Measurements from ENCODE around the gene SIGLEC1. TPM values are rescaled to one million over a fixed set of nuclear protein-coding genes. Genes with fewer than 3 reads are reported as not detected.

The SIGLEC1 gene
- total and polyA plus RNA-seq, 2 of the 4 experiments (the other 2 are of a cell fraction) = not detected

- Histone ChIP-seq H3K14ac (replicated peaks; ENCODE audit: low read depth, low read length) (no peak overlapping the region), H3K9ac (ENCODE audit: low read depth, low read length) (no peak overlapping the region), H3K4me3 (ENCODE audit: insufficient read depth, low read depth, low read length) (no peak overlapping the region), H4K20me1 (ENCODE audit: insufficient read depth, low read length) (no peaks in the 10 kb centered on the region), H2BK15ac (ENCODE audit: low read depth, low read length) (no peak overlapping the region), H2AK5ac (ENCODE audit: low read depth, low read length) (no peak overlapping the region), H2BK20ac (ENCODE audit: low read depth, low read length) (no peak overlapping the region), H3K27me3 (ENCODE audit: control insufficient read depth, insufficient read depth, low read length) (peaks cover 38% of the 10 kb centered on the region), H3K18ac (ENCODE audit: low read depth, low read length) (no peak overlapping the region), H3K4me1 (ENCODE audit: control insufficient read depth, insufficient read depth, low read length) (no peaks in the 10 kb centered on the region), H3K36me3 (ENCODE audit: control insufficient read depth, insufficient read depth, low read length) (no peaks in the 10 kb centered on the region), H4K91ac (ENCODE audit: insufficient read depth, low read depth, low read length) (no peak overlapping the region), H3K56ac (ENCODE audit: extremely low read depth, insufficient read depth, low read length) (no peak overlapping the region), H2AK9ac (replicated peaks; ENCODE audit: low read depth, low read length, poor library complexity) (peak overlapping the region; percentile 22), H3K9me3 (ENCODE audit: control insufficient read depth, insufficient read depth, low read length) (peaks cover 2% of the 10 kb centered on the region; the same call in 1 of the 2 replicates), H4K5ac (ENCODE audit: low read depth, low read length) (no peak overlapping the region), H3K79me1 (ENCODE audit: low read depth in 1 of 2, low read length in 2 of 2) (no peaks in the 10 kb centered on the region), H4K8ac (ENCODE audit: low read depth in 2 of 2, low read length in 2 of 2) (no peak overlapping the region), H2AFZ (replicated peaks; ENCODE audit: low read length, poor library complexity) (no peak overlapping the region), H2BK5ac (ENCODE audit: low read depth, low read length, poor library complexity, severe bottlenecking) (no peak overlapping the region), H3K4me2 (ENCODE audit: low read depth, low read length) (no peak overlapping the region), H3K4ac (ENCODE audit: low read depth, low read length) (no peak overlapping the region), H2BK120ac (ENCODE audit: low read depth, low read length) (no peak overlapping the region), H3K27ac (ENCODE audit: insufficient read depth, low read length) (no peak overlapping the region), H3K23ac (ENCODE audit: low read depth, low read length) (no peak overlapping the region), H3K9me1 (ENCODE audit: insufficient read depth, low read length) (no peaks in the 10 kb centered on the region)
- CTCF ChIA-PET = interaction anchor here (2.2 kb wide), 1 partner anchor 30 kb away, joined by 8 read pairs; no protein-coding TSS in a partner anchor
- TF ChIP-seq RCOR1 (IDR thresholded peaks at IDR 0.05; ENCODE audit: insufficient replicate concordance, low read length) = no peak
- TF ChIP-seq RAD21 (IDR thresholded peaks at IDR 0.05; ENCODE audit: low read length) = no peak
- dilution Hi-C loops (cut with HindIII; ENCODE audit: low sequenced_read_pairs, unreplicated experiment) = no loop called here
- WGBS, 2 experiments (ENCODE audit: extremely low coverage in 2 of 2, insufficient read length in 1 of 2) = no CpG with 5 or more reads among the region's 31 CpGs
- no peak for ATAC-seq (ENCODE audit: low read depth)
- POLR2A ChIA-PET (ENCODE audit: unreplicated experiment) = no interaction called here
- intact Hi-C loops (cut with micrococcal nuclease) = no loop called here
- in situ Hi-C loops (cut with MboI; ENCODE audit: low sequenced_read_pairs) = no loop called here
- DNase-seq = no peak
- BruUV-seq (replicated peaks) = no TSS peak
Observed at GRCh38 chr20:3705970-3706739, 6.2 kb downstream of the SIGLEC1 start.

Measured in IMR-90 (cell line).